ENCODE results near the gene XIRP2.
"Not testable (repeated sequence)": the region's sequence is repeated elsewhere in the genome, so short reads cannot be mapped to it uniquely, and the experiment has no call there.

The XIRP2 gene

DNA sequence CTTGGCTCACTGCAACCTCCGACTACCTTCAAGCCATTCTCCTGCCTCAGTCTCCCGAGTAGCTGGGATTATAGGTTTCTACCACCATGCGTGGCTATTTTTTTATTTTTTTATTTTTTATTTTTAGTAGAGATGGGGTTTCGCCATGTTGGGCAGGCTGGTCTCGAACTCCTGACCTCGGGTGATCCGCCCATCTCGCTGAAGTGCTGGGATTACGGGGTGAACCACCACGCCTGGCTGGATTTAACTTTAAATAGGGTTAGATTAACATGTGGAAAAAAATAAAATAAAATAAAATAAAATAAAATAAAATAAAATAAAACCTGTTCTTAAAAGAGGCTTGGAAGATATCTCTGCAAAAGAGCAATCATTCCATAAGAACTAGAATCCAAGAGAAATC, 170.9 kb downstream of the XIRP2 start:
- no peak for DNase-seq

DNA sequence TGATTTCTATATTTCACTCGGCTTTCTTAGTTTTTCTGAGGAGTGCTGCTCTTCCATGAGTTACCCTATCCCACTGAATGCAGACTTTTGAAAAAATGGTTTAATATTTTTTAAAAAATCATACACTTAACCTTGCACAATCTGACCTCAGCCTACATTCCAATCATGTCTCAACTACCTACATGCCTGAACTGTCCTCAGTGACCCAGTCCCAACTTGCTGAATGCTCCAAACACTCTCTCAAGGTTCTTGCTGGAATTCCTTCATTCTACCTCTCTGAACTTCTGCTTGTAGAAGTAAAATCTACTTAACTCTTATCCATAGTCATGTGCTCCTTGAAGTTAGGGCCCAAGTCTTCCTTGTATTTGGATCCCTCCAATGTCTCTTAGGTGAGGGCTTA, 181.6 kb downstream of the XIRP2 start:
- DNase-seq = no peak

DNA sequence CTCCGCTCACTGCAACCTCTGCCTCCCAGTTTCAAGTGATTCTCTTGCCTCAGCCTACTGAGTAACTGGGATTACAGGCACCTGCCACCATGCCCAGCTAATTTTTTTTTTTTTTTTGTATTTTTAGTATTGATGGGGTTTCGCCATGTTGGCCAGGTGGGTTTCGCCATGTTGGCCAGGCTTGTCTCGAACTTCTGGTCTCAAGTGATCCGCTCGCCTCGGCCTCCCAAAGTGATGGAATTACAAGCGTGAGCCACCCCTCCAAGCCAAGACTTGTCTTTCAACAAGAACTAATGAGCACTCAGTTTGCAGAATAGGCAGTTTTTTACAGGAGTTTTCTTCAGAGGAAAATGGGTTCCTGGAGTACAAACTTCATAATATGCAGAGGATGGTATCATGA, 187.4 kb downstream of the XIRP2 start:
- DNase-seq = not testable (repeated sequence)

DNA sequence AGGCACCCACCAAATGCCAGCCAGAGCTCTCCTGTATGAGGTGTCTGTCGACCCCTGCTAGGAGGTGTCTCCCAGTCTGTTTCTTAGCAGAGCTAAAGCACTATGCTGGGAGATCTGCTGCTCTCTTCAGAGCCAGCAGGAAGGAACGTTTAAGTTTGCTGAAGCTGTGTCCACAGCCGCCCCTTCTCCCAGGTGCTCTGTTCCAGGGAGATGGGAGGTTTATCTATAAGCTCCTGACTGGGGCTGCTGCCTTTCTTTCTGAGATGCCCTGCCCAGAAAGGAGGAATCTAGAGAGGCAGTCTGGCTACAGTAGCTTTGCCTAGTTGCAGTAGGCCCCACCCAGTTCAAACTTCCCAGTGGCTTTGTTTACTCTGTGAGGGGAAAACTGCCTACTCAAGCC, 210.7 kb downstream of the XIRP2 start:
- not testable (repeated sequence) for DNase-seq

DNA sequence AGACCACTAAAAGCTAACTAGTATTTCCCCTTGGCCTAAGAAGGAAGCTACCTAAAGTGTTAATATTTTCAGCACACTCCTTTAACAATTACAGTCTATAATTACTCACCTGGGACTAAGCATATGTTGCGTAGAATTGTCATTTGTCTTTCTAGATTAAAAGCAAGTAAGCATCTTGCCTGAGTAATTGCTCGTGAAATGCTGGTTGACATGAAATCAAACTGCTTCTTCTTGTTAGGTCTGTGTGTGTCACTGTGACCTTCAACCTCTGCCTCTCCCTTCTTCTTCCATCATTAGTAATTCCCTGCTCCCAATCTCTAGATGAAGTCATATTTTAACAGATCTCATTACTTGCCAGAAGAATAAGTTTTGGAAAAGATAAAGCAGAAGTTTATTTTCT, 212.2 kb downstream of the XIRP2 start:
- DNase-seq = no peak

DNA sequence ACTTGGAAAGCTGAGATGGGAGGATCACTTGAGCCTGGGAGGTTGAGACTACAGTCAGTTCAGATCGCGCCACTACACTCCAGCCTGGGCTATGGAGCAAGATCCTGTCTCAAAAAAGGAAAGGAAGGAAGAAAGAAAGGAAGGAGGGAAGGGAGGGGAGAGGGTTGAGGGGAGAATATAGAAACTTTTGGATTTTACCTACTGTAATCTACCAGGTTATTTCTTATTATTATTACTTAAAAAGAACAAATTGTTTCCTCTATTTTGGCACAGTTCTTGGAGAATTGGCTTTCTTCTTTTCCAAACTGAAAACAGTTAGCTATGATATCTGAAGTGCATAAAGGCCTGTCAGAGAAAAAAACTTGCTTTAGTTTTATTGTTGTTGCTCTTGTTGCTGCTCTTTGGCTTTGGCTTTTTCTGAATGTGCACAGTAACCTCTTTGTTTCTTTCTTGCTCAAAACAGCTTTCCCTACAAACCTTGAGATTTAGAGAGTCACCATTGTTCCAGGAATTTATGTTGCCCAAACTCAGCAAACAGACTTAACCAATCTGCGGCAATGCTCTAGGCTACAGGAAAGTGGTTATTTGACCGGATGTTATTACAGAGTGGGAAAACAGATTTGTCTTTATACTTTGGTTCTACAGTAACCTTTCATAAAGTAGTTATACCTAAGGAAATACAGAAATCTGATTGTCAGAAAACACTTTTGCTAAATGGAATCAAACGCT, 214.9 kb downstream of the XIRP2 start:
- no peak for DNase-seq

DNA sequence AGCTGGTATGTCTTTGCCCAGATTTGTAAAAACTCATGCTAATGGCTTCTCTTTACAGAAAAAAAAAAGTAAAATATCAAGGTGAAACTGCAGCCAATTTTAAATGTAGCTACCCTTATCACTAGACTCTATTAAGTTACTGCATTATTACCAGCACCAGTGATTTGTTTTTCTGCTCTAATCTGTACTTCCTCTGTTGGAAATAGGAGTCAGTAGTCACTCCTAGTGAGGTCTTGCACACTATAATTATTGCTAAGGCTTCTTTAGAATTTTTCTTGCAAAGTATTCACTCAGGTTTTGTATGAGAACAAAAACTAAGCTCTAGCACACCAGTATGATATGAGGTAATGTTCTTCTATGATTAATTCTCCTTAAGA, 215.5 kb downstream of the XIRP2 start:
- no peak for DNase-seq

DNA sequence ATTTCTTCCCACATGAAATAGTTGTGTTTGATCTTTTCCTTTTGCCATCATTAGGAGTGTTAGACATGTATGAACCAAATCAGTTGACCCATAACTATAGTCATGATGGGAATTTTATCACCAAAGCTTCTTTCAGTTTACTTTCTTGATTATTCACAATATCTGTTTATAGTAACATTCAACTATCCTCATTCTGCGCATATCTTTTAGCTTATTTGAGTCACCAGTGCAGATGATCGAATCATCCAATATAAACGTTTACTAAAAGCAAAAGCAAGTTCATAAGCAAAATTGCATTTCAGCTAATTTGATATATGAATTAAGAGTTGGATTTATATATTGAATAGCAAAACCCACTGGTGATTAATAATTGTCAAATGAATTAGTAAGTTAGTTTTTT, 216.4 kb downstream of the XIRP2 start:
- no peak for DNase-seq

DNA sequence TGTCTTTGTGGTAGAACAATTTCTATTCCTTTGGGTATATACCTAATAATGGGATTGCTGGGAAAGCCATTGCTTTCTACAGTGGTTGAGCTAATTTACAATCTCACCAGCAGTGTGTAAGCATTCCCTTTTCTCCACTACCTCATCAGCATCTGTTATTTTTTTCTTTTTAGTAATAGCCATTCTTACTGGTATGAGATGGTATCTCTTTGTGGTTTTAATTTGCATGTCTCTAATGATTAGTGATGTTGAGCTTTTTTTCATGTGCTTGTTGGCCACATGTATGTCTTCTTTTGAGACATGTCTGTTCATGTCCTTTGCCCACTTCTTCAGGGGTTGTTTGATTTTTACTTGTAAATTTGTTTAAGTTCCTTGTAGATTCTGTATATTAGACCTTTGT, 221.4 kb downstream of the XIRP2 start:
- not testable (repeated sequence) for DNase-seq

DNA sequence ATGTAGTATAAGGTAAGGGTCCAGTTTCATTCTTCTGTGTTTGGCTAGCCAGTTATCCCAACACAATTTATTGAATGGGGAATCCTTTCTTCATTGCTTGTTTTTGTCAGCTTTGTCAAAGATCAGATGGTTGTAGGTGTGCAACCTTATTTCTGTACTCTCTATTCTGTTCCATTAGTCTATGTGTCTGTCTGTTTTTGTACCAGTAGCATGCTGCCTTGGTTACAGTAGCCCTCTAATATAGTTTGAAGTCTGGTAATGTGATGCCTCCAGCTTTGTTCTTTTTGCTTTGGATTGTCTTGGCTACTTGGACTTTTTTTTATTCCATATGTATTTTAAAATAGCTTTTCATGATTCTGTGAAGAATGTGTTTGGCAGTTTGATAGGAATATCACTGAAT, 222.1 kb downstream of the XIRP2 start:
- DNase-seq = no peak

DNA sequence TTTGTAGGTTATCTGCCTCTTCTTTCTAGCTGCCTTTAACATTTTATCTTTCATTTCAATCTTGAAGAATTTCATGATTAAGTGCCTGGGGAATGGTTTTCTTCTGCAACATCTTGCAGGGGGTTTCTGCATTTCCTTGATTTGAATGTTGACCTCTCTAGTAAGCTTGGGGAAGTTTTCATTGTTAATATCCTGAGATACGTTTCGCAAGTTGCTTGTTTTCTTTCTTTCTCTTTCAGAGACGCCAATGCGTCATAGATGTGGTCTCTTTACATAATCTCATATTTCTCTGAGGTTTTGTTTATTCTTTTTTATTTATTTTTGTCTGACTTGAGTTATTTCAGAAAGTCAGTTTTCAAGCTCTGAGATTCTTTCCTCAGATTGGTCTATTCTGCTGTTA, 225.7 kb downstream of the XIRP2 start:
- no peak for DNase-seq

DNA sequence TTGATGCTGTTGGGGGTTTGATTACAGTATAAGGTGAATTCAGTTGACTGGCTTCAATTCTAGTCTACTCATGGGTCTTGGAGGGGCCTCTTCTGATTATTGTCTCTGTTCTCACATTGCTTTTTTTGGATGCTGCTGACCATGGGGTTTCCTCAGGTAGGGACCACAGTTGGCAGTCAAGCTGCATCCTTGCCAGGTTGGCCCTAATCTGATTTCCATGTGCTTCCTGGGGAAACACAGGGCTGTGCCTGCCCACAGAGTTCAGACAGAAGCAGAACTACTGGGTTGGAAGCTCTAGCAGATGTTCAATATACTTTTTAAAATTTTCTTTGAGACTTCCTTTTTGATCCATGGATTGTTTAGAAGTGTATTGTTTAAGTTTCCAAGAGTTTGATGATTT, 227.3 kb downstream of the XIRP2 start:
- DNase-seq = no peak

DNA sequence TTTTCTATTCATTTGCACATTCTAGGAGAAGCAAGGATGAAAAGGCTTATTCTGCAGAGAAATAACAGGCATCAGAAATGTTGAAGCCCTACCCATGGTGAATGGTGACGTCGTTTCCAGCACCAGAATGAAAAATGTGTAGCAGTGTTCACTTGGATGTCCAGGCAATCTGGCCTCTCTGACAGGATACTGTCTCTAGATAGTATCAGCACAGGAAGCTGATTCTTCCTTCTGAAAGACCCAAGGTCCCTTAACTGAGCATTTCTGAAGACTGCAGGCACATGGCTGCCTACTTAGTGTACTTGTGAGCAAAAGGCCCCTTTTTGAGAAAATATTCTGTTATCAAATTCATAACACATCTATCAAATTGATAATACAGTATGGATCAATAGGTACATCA, 234.1 kb downstream of the XIRP2 start:
- DNase-seq = no peak

DNA sequence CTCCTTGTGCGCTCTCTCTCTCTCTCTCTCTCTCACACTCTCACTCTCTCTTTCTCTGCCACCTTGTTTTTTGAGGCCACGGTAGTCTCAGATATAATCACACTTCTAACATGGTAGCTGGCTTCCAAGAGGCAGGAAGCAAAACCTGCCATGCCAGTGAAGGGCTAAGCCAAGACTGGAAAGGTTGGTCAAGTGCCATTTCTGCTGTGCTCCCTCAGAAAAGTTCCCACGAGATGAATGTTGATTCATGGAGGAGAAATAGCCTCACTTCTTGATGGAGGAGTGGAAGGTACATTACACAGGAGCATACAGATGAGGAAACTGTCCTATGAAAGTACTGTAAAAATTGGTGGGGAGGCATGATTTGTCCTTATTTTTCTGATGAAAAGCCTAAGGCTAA, 237.9 kb downstream of the XIRP2 start:
- DNase-seq = no peak

DNA sequence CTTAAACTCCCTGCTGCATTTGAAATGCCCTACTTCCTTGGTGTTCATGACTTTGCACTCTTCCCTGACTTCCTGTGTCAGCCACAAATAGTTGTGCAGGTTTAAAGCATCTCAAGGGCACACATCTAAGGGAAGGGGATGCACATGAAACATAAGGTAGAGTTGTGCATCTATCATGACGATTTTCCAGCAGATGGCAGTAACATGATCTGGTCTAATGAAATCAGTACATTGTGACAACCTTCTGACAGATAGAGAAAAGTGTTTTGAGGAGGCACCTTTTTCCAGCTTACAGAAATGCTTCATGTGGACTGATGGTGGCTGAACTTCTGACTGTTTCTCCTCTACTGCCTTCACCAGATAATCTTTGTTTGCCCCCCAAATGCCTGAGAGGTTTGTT, 238.9 kb downstream of the XIRP2 start:
- peak; percentile 52 for DNase-seq

DNA sequence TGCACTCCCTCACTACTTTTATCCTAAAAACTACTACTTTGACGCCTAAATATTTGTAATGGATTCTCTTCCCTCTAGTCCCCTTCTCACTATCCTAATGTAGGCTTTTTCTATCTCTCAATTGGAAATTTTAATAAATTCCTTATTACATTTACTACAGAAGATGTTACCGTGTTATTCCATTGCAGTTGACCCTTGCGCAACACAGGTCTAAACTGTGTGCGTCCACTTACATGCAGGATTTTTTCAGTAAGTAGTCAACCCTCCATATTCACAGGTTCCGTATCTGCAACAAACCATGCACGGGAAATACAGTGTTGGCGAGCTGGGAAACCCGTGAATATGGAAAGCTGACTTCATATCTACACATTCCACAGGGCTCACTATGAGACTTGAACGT, 239.8 kb downstream of the XIRP2 start:
- no peak for DNase-seq

DNA sequence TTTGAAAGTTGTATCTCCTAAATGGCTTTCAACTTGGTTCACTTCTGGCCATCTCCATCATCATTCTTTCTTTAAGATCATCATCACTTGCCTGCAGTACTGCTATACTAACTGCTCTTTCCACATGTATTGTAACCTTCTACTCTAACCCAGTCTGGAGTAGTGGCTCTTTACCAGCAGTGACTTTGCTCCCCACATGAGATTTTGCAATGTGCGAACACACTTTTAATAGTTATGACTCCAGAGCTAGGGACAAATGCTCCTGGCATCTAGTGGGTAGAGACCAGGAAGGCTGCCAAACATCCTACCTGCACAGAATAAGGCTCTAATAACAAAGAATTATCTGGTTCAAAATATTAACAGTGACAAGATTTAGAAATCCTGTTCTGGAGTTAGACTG, 243.8 kb downstream of the XIRP2 start:
- no peak for DNase-seq

DNA sequence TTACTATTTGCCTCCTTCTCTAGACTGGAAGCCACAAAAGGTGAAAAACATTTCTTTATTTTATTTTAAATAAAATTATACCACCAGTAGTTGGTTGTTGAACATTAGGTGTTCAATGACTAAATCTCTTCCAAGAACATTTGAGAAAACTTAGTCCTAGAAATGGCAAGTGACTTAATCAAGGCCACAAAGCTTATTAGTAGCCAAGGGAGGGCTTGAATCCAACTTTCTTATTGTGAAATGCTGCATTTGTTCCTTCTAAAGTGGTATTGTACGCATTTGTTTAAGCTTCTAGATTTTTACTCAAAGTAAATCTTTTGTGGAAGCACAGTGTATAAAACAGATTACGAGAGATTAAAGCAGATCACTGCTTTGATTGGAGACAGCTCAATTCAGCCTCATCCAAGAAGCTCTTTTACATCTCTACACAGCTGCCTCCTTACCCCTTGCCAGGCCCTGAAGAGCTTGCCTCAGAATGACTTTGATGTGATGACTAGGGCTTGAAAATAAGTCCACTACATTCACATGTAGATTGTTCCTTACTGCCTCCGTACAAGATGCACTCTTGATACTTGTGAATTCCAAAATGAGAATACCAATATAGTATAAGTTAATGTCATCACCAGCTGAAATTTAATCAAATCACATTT, 244.8 kb downstream of the XIRP2 start:
- no peak for DNase-seq

DNA sequence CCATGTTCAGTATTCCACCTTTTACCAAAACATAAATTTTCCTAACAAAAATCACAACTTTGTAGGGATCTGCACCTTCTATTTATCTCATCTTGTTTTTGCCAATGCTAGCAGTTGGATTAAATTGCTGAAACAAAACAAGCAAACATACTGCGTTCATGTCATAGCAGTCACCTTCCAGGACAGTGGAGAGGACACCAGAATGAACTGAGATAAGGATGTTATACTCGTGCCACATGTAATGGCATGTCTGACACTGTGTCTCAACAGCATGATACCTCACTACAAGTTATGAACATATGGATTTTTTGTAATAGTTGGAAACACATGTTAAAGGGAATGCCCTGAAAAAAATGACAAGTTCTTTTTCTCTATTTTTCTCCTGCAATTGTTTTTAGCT, 245.3 kb downstream of the XIRP2 start:
- DNase-seq = no peak

DNA sequence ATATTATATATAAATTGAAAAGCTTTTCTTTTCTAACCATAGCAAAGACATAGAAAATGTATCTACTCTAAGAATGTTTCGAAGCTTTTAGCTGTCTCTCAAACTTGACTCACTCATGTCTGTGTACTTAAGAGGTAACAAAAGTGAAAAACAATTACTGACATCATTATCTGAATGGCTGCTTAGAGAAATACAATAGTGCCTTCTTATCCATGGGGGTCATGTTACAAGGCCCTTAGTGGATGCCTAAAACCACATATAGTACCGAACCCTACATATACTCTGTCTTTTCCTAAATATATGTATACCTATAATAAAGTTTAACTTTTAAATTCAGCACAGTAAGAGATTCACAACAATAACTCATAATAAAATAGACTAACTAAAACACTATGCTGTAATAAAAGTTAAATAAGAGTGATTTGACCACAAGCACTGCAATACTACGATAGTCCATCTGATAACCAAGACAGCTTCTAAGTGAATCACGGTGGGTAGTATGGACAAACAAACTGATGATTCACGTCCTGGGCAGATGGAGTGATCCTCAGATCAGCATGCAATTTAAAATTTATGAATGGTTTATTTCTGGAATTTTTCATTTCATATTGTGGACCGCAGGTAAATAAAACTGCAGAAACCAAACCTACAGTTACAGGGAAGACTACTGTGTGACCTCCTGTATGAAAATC, 246.2 kb downstream of the XIRP2 start:
- DNase-seq = peak; percentile 59

DNA sequence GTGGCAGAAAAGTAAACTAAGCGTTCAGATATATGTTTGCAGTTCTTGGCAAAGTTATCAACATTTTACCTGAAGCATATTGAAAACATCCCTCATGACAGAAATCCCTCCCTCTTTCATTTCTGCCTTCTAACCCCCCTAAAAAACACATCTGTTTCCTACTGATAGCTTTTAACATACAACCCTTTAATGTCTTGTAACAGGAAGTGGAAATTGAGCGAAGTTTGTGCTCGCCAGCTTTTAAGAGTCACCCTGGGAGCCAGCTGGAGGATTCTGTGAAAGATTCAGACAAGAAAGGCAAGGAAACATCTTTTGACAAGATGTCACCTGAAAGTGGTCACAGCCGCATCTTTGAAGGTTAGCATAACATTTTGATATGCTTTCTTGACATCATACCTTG, 247.4 kb downstream of the XIRP2 start:
- peak; percentile 79 for DNase-seq

DNA sequence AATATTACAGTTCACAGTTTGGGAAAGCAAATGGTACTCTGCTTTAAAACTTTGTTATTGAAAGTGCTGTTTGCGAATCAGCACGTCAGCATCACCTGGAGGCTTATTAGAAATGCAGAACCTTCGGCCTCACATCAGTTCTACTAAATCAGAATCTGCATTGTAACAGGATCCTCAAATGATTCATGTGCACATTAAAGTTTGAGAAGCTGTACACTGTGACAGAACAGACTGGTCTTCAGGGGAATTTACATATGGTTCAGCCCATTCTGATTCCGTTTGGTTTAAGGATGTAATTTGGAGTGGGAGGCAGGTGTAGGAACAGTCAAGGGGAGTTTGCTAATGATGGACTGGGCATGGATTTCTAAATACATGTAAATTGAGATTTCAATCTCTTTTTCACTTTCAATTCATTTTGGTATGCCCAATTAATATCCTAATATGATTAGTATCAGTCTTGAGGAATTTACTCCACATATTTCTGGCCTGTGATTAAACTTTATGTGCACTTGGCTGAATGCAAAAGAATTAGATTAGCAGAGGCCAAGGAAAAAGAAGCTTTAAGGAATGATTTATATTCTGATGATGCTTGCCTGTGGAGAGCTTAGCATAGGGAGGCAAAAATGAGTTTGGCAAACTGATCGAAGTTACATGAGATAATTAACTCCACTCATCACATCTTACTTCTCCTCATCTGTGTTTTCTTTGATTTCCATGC, 248.8 kb downstream of the XIRP2 start:
- no peak for DNase-seq

DNA sequence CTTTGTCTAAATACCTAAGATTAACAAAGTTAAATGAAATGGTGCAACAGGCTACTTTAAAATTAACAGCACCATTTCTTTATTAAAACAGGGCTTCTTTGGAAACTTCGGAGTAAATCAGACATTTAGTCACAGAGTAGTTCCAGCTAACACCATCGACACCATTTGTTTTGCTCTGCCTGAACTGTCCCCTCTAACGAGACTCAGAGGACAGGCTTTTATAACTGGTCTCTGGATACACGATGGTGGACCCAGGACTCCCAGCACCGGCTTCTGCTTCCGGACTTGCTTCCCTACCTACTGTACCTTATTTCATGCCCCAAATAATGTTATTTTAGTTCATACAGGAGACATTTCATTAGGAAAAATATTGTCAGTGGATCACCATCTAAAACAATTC, 252.1 kb downstream of the XIRP2 start:
- DNase-seq = no peak

DNA sequence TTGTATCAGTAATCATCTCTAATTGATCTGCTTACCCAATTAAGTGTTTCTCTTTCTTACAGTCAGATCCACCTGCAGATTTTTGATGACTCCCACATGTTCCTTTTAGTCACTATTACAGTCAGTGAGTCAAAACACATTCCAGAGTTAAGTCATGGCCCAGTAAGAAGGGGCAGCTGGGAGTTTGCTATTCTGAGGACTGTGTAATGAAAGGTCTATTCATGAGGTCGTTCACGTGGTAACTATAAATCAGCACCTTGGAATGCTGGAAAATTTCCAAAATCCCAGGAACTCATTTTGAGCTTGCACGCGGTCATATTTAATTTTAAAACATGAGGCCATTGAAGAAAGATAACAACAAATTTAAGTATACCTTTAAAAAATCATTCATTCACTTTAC, 252.5 kb downstream of the XIRP2 start:
- DNase-seq = no peak
